ENCODE measurements around the gene HOXA3. TPM values are rescaled to one million over a fixed set of nuclear protein-coding genes. Genes with fewer than 3 reads are reported as not detected.

Gene HOXA3
- polyA plus RNA-seq, 1 donor: 19.1 TPM

GRCh38 chr7:27188386-27189294 lies 36.3 kb upstream of the HOXA3 start:
- Histone ChIP-seq H3K27ac (ENCODE audit: low read length) (no peak overlapping the region), H3K9me3 (ENCODE audit: control insufficient read depth, low read depth, low read length) (peaks cover 39% of the 10 kb centered on the region), H3K27me3 (ENCODE audit: control insufficient read depth, insufficient read depth, low read length) (peaks cover 99% of the 10 kb centered on the region), H3K4me3 (ENCODE audit: low read length) (no peak overlapping the region), H3K4me1 (ENCODE audit: control insufficient read depth, insufficient read depth, low read length) (peaks cover 13% of the 10 kb centered on the region), H3K36me3 (ENCODE audit: control insufficient read depth, insufficient read depth, low read length) (no peaks in the 10 kb centered on the region)
- no peak for DNase-seq
- WGBS (ENCODE audit: insufficient coverage, low lambda C conversion rate): no CpG with 5 or more reads among the region's 49 CpGs

GRCh38 chr7:27187475-27188385 lies 35.3 kb upstream of the HOXA3 start:
- DNase-seq: no peak
- Histone ChIP-seq H3K4me3 (ENCODE audit: low read length) (no peak overlapping the region), H3K27ac (ENCODE audit: low read length) (no peak overlapping the region), H3K4me1 (ENCODE audit: control insufficient read depth, insufficient read depth, low read length) (peaks cover 14% of the 10 kb centered on the region), H3K9me3 (ENCODE audit: control insufficient read depth, low read depth, low read length) (peaks cover 41% of the 10 kb centered on the region), H3K36me3 (ENCODE audit: control insufficient read depth, insufficient read depth, low read length) (no peaks in the 10 kb centered on the region), H3K27me3 (ENCODE audit: control insufficient read depth, insufficient read depth, low read length) (peaks cover 99% of the 10 kb centered on the region)
- WGBS (ENCODE audit: insufficient coverage, low lambda C conversion rate): 0% methylated on average over 1 of the region's 46 CpGs

- H3K9me3 ChIP-seq (ENCODE audit: control insufficient read depth, low read depth, low read length): peaks cover 36% of the 10 kb centered on the region
- 33% methylated on average over 1 of the region's 4 CpGs for WGBS (ENCODE audit: insufficient coverage, low lambda C conversion rate)
- no peaks in the 10 kb centered on the region for H3K36me3 ChIP-seq (ENCODE audit: control insufficient read depth, insufficient read depth, low read length)
- no peak for DNase-seq
- H3K4me3 ChIP-seq (ENCODE audit: low read length): no peak overlapping the region
- H3K27ac ChIP-seq (ENCODE audit: low read length): no peak overlapping the region
- H3K27me3 ChIP-seq (ENCODE audit: control insufficient read depth, insufficient read depth, low read length): peaks cover 99% of the 10 kb centered on the region
- peaks cover 14% of the 10 kb centered on the region for H3K4me1 ChIP-seq (ENCODE audit: control insufficient read depth, insufficient read depth, low read length)
Measured at GRCh38 chr7:27186668-27187474, 34.5 kb upstream of the HOXA3 start.

- no peak overlapping the region for H3K27ac ChIP-seq (ENCODE audit: low read length)
- peaks cover 14% of the 10 kb centered on the region for H3K4me1 ChIP-seq (ENCODE audit: control insufficient read depth, insufficient read depth, low read length)
- no peak overlapping the region for H3K4me3 ChIP-seq (ENCODE audit: low read length)
- no peak for DNase-seq
- no peaks in the 10 kb centered on the region for H3K36me3 ChIP-seq (ENCODE audit: control insufficient read depth, insufficient read depth, low read length)
- peaks cover 98% of the 10 kb centered on the region for H3K27me3 ChIP-seq (ENCODE audit: control insufficient read depth, insufficient read depth, low read length)
- peaks cover 34% of the 10 kb centered on the region for H3K9me3 ChIP-seq (ENCODE audit: control insufficient read depth, low read depth, low read length)
- no CpG with 5 or more reads among the region's 24 CpGs for WGBS (ENCODE audit: insufficient coverage, low lambda C conversion rate)
Measured at GRCh38 chr7:27185854-27186667, 33.7 kb upstream of the HOXA3 start.

- Histone ChIP-seq H3K27me3 (ENCODE audit: control insufficient read depth, insufficient read depth, low read length) (peaks cover 98% of the 10 kb centered on the region), H3K9me3 (ENCODE audit: control insufficient read depth, low read depth, low read length) (peaks cover 34% of the 10 kb centered on the region), H3K27ac (ENCODE audit: low read length) (no peak within 1 kb of the TSS), H3K36me3 (ENCODE audit: control insufficient read depth, insufficient read depth, low read length) (no peaks in the 10 kb centered on the region), H3K4me3 (ENCODE audit: low read length) (no peak within 1 kb of the TSS), H3K4me1 (ENCODE audit: control insufficient read depth, insufficient read depth, low read length) (peaks cover 14% of the 10 kb centered on the region)
- peak in 1 of 2 donors; percentile 20 for DNase-seq
- WGBS (ENCODE audit: insufficient coverage, low lambda C conversion rate): 0% methylated on average over 2 of the region's 43 CpGs
Measured at GRCh38 chr7:27185013-27185853, 32.9 kb upstream of the HOXA3 start, which contains the start of gene HOXA11. Gene HOXA11, minus strand, starts transcription at chr7:27185232. Its CDS starts 88 bp downstream, at chr7:27185144.

- Histone ChIP-seq H3K4me1 (ENCODE audit: control insufficient read depth, insufficient read depth, low read length) (peaks cover 14% of the 10 kb centered on the region), H3K9me3 (ENCODE audit: control insufficient read depth, low read depth, low read length) (peaks cover 34% of the 10 kb centered on the region), H3K27me3 (ENCODE audit: control insufficient read depth, insufficient read depth, low read length) (peaks cover 98% of the 10 kb centered on the region), H3K27ac (ENCODE audit: low read length) (no peak overlapping the region), H3K36me3 (ENCODE audit: control insufficient read depth, insufficient read depth, low read length) (no peaks in the 10 kb centered on the region), H3K4me3 (ENCODE audit: low read length) (no peak overlapping the region)
- DNase-seq: peak in 1 of 2 donors; percentile 45
- WGBS (ENCODE audit: insufficient coverage, low lambda C conversion rate): no CpG with 5 or more reads among the region's 72 CpGs
Measured at GRCh38 chr7:27184337-27185012, 32.1 kb upstream of the HOXA3 start.

- Histone ChIP-seq H3K36me3 (ENCODE audit: control insufficient read depth, insufficient read depth, low read length) (no peaks in the 10 kb centered on the region), H3K4me1 (ENCODE audit: control insufficient read depth, insufficient read depth, low read length) (peaks cover 14% of the 10 kb centered on the region), H3K9me3 (ENCODE audit: control insufficient read depth, low read depth, low read length) (peaks cover 29% of the 10 kb centered on the region), H3K27ac (ENCODE audit: low read length) (no peak overlapping the region), H3K4me3 (ENCODE audit: low read length) (no peak overlapping the region), H3K27me3 (ENCODE audit: control insufficient read depth, insufficient read depth, low read length) (peaks cover 98% of the 10 kb centered on the region)
- 7% methylated on average over 3 of the region's 30 CpGs for WGBS (ENCODE audit: insufficient coverage, low lambda C conversion rate)
- peak in 1 of 2 donors; percentile 23 for DNase-seq
Measured at GRCh38 chr7:27183682-27184336, 31.4 kb upstream of the HOXA3 start.
